ENCODE results near the gene C6orf58. TPM values are rescaled to one million over a fixed set of nuclear protein-coding genes. Genes with fewer than 3 reads are reported as not detected.

Gene C6orf58
- total RNA-seq, 6 experiments from 2014 or later, result not detected

DNA sequence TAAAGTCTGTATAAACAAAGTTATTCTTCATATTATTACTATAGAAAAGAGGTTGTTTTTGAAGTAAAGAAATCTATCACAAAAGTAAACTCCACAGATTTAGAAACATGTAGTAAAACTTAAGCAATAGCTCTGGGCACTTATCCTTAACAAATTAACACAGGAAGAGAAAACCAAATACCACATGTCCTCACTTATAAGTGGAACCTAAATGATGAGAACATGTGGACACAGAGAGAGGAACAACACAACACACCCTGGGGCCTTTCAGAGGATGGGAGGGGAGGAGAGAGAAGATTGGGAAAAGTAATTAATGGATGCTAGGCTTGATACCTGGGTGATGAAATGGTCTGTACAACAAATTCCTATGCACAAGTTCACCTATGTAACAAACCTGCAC, 57.2 kb downstream of the C6orf58 start:
- DNase-seq, result no peak

GRCh38 chr6:127635091-127635490, 58.1 kb downstream of the C6orf58 start:
- TF ChIP-seq POLR2A (IDR thresholded peaks at IDR 0.05), result no peak
- TF ChIP-seq, protein P1, sequence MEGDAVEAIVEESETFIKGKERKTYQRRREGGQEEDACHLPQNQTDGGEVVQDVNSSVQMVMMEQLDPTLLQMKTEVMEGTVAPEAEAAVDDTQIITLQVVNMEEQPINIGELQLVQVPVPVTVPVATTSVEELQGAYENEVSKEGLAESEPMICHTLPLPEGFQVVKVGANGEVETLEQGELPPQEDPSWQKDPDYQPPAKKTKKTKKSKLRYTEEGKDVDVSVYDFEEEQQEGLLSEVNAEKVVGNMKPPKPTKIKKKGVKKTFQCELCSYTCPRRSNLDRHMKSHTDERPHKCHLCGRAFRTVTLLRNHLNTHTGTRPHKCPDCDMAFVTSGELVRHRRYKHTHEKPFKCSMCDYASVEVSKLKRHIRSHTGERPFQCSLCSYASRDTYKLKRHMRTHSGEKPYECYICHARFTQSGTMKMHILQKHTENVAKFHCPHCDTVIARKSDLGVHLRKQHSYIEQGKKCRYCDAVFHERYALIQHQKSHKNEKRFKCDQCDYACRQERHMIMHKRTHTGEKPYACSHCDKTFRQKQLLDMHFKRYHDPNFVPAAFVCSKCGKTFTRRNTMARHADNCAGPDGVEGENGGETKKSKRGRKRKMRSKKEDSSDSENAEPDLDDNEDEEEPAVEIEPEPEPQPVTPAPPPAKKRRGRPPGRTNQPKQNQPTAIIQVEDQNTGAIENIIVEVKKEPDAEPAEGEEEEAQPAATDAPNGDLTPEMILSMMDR (IDR thresholded peaks at IDR 0.05), result no peak
- no peaks in the 10 kb centered on the region for H3K4me1 ChIP-seq
- DNase-seq (no peak), ATAC-seq (no peak)
- no peak overlapping the region for H3K4me3 ChIP-seq
- no peaks in the 10 kb centered on the region for H3K36me3 ChIP-seq
- no peaks in the 10 kb centered on the region for H3K9me3 ChIP-seq
- intact Hi-C loops (cut with DNase I), result no loop called here
- WGBS (ENCODE audit: insufficient coverage, low coverage, low lambda C conversion rate, missing lambda C conversion rate), result 63% methylated on average over 4 of the region's 4 CpGs
- H3K27me3 ChIP-seq, result no peaks in the 10 kb centered on the region
- H3K27ac ChIP-seq, result no peak overlapping the region

More for the DNA sequence above, 57.2 kb downstream of the C6orf58 start:
- ATAC-seq, result peak in 1 of 4 donors; percentile 23
- H3K36me3 ChIP-seq, result no peaks in the 10 kb centered on the region
- TF ChIP-seq, protein P1 (IDR thresholded peaks at IDR 0.05), result no peak
- TF ChIP-seq POLR2A (IDR thresholded peaks at IDR 0.05), result no peak
- H3K4me1 ChIP-seq, result no peaks in the 10 kb centered on the region
- H3K27me3 ChIP-seq, result no peaks in the 10 kb centered on the region
- H3K4me3 ChIP-seq, result no peak overlapping the region
- no peaks in the 10 kb centered on the region for H3K9me3 ChIP-seq
- intact Hi-C loops (cut with DNase I), result no loop called here
- H3K27ac ChIP-seq, result no peak overlapping the region

DNA sequence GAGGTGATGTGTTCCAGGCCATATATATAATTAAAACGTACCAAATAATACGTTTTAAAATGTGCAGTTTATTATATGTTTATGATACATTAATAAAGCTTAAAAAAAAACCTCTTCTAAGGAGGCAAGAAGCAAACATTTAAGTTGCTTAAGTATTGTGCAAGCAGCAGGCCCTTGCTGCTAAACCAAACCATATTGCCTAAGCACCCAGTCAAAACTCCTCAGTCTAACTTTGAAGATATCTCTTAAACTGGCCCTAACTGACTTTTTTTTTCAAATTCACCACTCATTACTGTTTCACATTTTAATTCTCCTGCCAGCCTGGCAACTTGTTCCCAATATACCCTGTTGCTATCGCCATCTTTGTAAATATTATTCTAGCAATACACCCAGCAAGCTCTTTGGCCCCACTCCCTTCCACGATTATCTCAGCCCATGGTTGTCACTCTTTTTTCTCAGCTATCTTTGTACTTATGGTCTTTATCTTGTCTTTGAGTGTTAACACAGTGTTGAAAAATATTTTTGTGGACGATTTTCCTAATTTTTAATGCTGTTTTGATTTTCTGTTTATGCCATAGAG, 60.9 kb downstream of the C6orf58 start:
- H3K4me1 ChIP-seq, result no peaks in the 10 kb centered on the region
- DNase-seq (no peak), ATAC-seq (no peak)
- intact Hi-C loops (cut with DNase I), result no loop called here
- H3K27ac ChIP-seq, result no peak overlapping the region
- no peaks in the 10 kb centered on the region for H3K27me3 ChIP-seq
- no peaks in the 10 kb centered on the region for H3K9me3 ChIP-seq
- WGBS (ENCODE audit: insufficient coverage, low coverage, low lambda C conversion rate, missing lambda C conversion rate), result 46% methylated on average over 5 of the region's 5 CpGs
- no peaks in the 10 kb centered on the region for H3K36me3 ChIP-seq
- TF ChIP-seq, protein P1 (IDR thresholded peaks at IDR 0.05), result no peak
- no peak for TF ChIP-seq POLR2A (IDR thresholded peaks at IDR 0.05)
- H3K4me3 ChIP-seq, result no peak overlapping the region

Other genes starting within 250 kb of the C6orf58 start
- 10 to 100 TPM; 41.3 to 51.7 (median 45.7) TPM for gene ECHDC1, start 233.6 kb upstream of the C6orf58 start, total RNA-seq
- gene KIAA0408, start 117.8 kb upstream of the C6orf58 start, total RNA-seq, result under 1 TPM in 4 of 6 experiments, not detected in 2; 0.06 to 0.33 (median 0.16) TPM

All from right lobe of liver (tissue), 6 donors.